Loucy (cell line): ENCODE data around the gene CRYBB1.
A peak's percentile ranks its signal among the peaks of the same experiment; 100 is the strongest.

Experiments used
- H2AFZ ChIP-seq: fragments of 200-600 bp; sonication (generic); 2 replicates; pipeline ENCODE4 v1.6.0; 2016; ENCODE audit warnings: antibody characterized with exemption, mild to moderate bottlenecking, low read length, moderate library complexity
- H3F3A ChIP-seq: fragments of 200-600 bp; 2 replicates; pipeline ENCODE4 v1.6.0; 2016; ENCODE audit warnings: antibody characterized with exemption, low read depth, mild to moderate bottlenecking
- H3K27me3 ChIP-seq: fragments of 200-600 bp; sonication (generic); 2 replicates; pipeline ENCODE4 v1.6.1; 2014; ENCODE audit warnings: low read length, mild to moderate bottlenecking; ENCODE audit not compliant: insufficient read depth, poor library complexity, severe bottlenecking
- H3K36me3 ChIP-seq: fragments of 200-600 bp; sonication (generic); 2 replicates; pipeline ENCODE4 v1.6.1; 2016; ENCODE audit warnings: low read length; ENCODE audit not compliant: insufficient read depth
- H3K4me1 ChIP-seq: fragments of 200-600 bp; sonication (generic); 2 replicates; pipeline ENCODE4 v1.5.1; 2014; ENCODE audit warnings: low read length, mild to moderate bottlenecking; ENCODE audit not compliant: insufficient read depth, poor library complexity, severe bottlenecking
- H3K4me2 ChIP-seq: fragments of 200-600 bp; sonication (generic); 2 replicates; pipeline ENCODE4 v1.6.0; 2014; ENCODE audit warnings: antibody characterized with exemption, low read length, low read depth, mild to moderate bottlenecking; ENCODE audit not compliant: poor library complexity, severe bottlenecking
- H3K4me3 ChIP-seq: fragments of 200-600 bp; sonication (generic); 2 replicates; pipeline ENCODE4 v1.5.1; 2014; ENCODE audit warnings: low read length, mild to moderate bottlenecking, mixed read lengths; ENCODE audit not compliant: poor library complexity, severe bottlenecking
- H3K79me2 ChIP-seq: fragments of 200-600 bp; sonication (generic); 2 replicates; pipeline ENCODE4 v1.6.1; 2014; ENCODE audit warnings: low read length; ENCODE audit not compliant: insufficient read depth
- H3K9ac ChIP-seq: fragments of 200-600 bp; sonication (generic); 2 replicates; pipeline ENCODE4 v1.6.0; 2014; ENCODE audit warnings: mild to moderate bottlenecking, low read depth, low read length, moderate library complexity; ENCODE audit not compliant: poor library complexity, severe bottlenecking
- H3K9me2 ChIP-seq: fragments of 200-600 bp; sonication (generic); replicated peaks from 2 replicates; pipeline ENCODE4 v1.6.1; 2016; ENCODE audit warnings: low read depth, low read length, mixed read lengths
- H3K9me3 ChIP-seq: fragments of 200-600 bp; sonication (generic); 2 replicates; pipeline ENCODE4 v1.6.1; 2014; ENCODE audit warnings: mild to moderate bottlenecking, antibody characterized with exemption, low read length, low read depth; ENCODE audit not compliant: insufficient read depth
- H4K20me1 ChIP-seq: fragments of 200-600 bp; sonication (generic); 2 replicates; pipeline ENCODE4 v1.6.0; 2014; ENCODE audit warnings: antibody characterized with exemption, low read length, mild to moderate bottlenecking; ENCODE audit not compliant: insufficient read depth, poor library complexity, severe bottlenecking
- CTCF ChIP-seq: fragments of 200-600 bp; sonication (generic); conservative IDR thresholded peaks from 2 replicates; pipeline ENCODE4 v1.5.1; 2014; ENCODE audit warnings: mild to moderate bottlenecking, antibody characterized with exemption, low read length
- EZH2phosphoT487 ChIP-seq: fragments of 200-600 bp; IDR thresholded peaks from 2 replicates; pipeline ENCODE4 v1.6.1; 2018; ENCODE audit warnings: antibody characterized with exemption, mild to moderate bottlenecking, moderate library complexity, borderline replicate concordance

The CRYBB1 gene

GRCh38 chr22:26593763-26594162 is 24.1 kb downstream of the CRYBB1 start:
- peaks cover 9% of the 10 kb centered on the region for H3K79me2 ChIP-seq
- no peak overlapping the region for H3K4me3 ChIP-seq
- H3K9me2 ChIP-seq = no peaks in the 10 kb centered on the region
- peaks cover 2% of the 10 kb centered on the region for H4K20me1 ChIP-seq
- H3F3A ChIP-seq = 0 out of 2 replicates have a peak, but pooled peaks cover 3% of the 10 kb centered on the region
- no peaks in the 10 kb centered on the region for H3K36me3 ChIP-seq
- no peaks in the 10 kb centered on the region for H3K9me3 ChIP-seq
- H3K4me2 ChIP-seq = no peak overlapping the region
- H3K27me3 ChIP-seq = no peaks in the 10 kb centered on the region
- no peak for TF ChIP-seq EZH2phosphoT487
- TF ChIP-seq CTCF = no peak
- H3K9ac ChIP-seq = no peak overlapping the region
- H2AFZ ChIP-seq = 0 out of 2 replicates have a peak overlapping the region, but pooled peaks have one; percentile 39
- peaks cover 35% of the 10 kb centered on the region for H3K4me1 ChIP-seq

GRCh38 chr22:26592421-26592891 is 25.4 kb downstream of the CRYBB1 start:
- Histone ChIP-seq H3K79me2 (peaks cover 19% of the 10 kb centered on the region), H3F3A (0 out of 2 replicates have a peak, but pooled peaks cover 3% of the 10 kb centered on the region), H3K9me2 (no peaks in the 10 kb centered on the region), H2AFZ (no peak overlapping the region), H3K4me2 (peak overlapping the region; percentile 38), H3K36me3 (no peaks in the 10 kb centered on the region), H3K4me3 (peak overlapping the region; percentile 4), H4K20me1 (peaks cover 2% of the 10 kb centered on the region), H3K4me1 (peaks cover 40% of the 10 kb centered on the region), H3K27me3 (no peaks in the 10 kb centered on the region), H3K9me3 (no peaks in the 10 kb centered on the region), H3K9ac (peak overlapping the region; percentile 7)
- no peak for TF ChIP-seq CTCF
- TF ChIP-seq EZH2phosphoT487 = no peak

GRCh38 chr22:26589845-26590736 is 27.7 kb downstream of the CRYBB1 start, which contains the start of gene TPST2:
TSS of gene TPST2 (minus strand) at chr22:26590132. CDS start at chr22:26541630, 48,502 bp downstream.
- Histone ChIP-seq H3K27me3 (no peaks in the 10 kb centered on the region), H3K79me2 (peaks cover 19% of the 10 kb centered on the region), H2AFZ (peak within 1 kb of the TSS; percentile 78), H3K36me3 (no peaks in the 10 kb centered on the region), H3F3A (0 out of 2 replicates have a peak, but pooled peaks cover 3% of the 10 kb centered on the region), H3K9me3 (no peaks in the 10 kb centered on the region), H3K4me2 (peak within 1 kb of the TSS; percentile 75), H3K4me1 (peaks cover 48% of the 10 kb centered on the region), H3K9me2 (no peaks in the 10 kb centered on the region), H3K9ac (peak within 1 kb of the TSS; percentile 78), H3K4me3 (peak within 1 kb of the TSS; percentile 84), H4K20me1 (peaks cover 6% of the 10 kb centered on the region)
- TF ChIP-seq EZH2phosphoT487 (no peak), CTCF (no peak)
